HG03159 (cell line): Measurements from ENCODE around the gene DAAM2.

Experiments
- ATAC-seq: cut with Tn5 transposase; IDR thresholded peaks from one replicate; pipeline ENCODE4 v1.9.1; 2021; ENCODE audit warnings: mild to moderate bottlenecking, moderate library complexity; ENCODE audit not compliant: unreplicated experiment

Gene DAAM2

GRCh38 chr6:39791850-39792539 is at the start of gene DAAM2:
Gene DAAM2 (plus strand): TSS chr6:39792376. CDS start chr6:39856303, 63,927 bp downstream.
- ATAC-seq, result no peak

GRCh38 chr6:39746795-39747194 is 45.4 kb upstream of the DAAM2 start:
- no peak for ATAC-seq

- ATAC-seq, result no peak
Observed at GRCh38 chr6:39752835-39753724, 39.1 kb upstream of the DAAM2 start.

DNA sequence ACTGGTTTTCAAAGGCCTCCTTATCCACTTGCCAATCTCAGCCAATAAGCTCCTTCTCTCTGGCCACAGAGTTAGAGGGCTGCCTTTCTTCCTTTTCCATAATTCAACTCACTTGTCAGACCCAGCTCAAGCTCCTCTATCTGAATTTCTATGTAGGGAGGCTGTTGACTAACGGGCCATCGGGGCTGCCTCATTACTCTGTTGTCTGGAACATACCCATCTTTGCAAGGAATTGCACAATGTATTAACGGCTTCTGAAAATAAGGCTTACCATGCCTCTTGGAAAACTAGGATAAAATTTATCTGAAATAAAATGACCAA is 38.5 kb upstream of the DAAM2 start:
- ATAC-seq, result no peak

DNA sequence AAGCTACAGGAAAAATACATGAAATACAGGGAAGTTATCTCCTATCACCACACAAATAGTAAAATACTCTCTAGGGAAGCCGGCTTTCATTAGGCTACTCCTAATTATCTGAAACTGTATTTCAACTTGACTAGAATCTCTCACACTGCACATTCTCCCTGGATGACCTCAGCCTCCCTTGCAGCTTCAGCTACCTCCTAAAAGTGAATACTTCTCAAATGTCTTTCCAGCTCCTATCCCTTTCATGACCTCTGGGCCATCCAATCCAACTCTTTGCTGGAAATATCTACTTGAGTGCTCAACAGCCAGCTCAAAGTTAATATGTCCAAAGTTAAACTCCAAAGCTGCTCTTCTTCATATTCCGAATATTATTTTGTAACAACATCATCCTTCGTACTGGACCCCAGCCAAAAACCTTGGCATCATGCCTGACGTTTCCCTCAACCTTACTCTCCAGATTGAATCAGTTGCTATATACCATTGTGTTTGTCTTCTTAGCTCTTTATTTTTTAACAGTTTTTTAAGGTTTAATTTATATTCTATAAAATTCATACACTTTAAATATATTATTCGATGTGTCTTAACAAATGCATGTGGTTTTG is 37.6 kb upstream of the DAAM2 start:
- no peak for ATAC-seq

DNA sequence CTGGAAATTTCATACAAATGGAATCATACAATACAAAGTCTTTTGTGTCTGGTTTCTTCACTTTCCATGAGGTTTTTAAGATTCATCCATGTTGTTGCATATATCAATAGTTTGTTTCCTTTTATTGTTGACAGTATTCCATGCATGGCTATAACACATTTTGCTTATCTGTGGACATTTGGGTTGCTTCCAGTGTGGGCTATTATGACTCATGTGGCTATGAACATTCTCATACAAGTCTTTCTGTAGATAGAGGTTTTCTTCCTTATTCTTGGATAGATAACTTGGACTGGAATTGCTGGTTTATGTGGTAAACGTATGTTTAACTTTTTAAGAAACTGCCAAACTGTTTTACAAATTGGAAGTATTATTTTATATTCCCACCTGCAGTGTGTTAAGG is 36.9 kb upstream of the DAAM2 start:
- no peak for ATAC-seq

DNA sequence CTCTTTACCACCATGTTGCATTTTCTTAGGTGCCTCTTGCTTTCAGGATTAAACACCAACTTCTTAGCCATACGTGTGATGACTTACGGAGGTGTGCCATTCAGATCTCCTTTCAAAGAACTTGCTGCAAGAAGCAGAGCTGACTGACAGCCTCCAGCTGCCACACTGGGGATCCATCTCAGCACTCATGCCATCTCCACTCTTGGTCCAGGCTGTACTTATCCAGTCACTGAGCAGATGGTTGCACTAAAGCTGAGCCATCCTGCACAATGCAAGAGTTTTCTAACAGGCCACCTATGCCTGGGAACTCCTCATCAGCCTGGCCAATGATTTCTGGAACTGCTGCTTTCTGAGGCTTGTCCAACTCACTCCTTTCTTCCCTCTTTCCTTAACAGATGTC is 35.6 kb upstream of the DAAM2 start:
- ATAC-seq, result no peak

DNA sequence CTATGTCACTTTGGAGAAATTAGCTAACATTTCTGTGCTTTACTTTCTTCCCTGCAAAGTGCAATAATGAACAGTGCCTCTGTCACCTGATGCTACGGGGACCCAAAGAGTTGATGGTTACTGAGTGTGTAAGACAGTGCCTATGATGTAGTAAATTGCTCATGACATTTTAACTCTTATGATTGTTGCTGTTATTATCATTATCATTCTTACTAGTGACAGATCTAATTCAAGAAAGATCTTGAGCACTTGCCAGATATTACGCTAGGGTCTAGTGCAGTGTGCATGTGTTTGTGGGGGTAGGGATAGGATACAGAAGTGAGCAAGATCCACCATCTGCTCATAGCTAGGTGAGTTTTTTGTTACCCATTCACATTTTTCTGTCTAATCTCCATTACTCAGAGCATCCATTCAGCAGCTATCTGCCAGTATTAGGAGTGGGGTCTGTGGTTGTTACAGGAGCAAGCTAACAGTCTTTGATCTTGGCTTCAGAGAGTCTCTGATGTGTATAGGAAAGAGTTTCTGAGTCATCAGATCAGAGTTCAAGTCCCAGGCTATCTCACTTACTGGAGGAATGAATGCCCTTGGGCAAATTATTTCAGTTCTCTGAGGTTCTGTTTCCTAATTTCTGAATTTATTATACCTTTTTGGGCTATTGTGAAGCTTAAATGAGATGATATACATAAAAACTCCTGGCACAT is 33.1 kb upstream of the DAAM2 start:
- ATAC-seq, result no peak

DNA sequence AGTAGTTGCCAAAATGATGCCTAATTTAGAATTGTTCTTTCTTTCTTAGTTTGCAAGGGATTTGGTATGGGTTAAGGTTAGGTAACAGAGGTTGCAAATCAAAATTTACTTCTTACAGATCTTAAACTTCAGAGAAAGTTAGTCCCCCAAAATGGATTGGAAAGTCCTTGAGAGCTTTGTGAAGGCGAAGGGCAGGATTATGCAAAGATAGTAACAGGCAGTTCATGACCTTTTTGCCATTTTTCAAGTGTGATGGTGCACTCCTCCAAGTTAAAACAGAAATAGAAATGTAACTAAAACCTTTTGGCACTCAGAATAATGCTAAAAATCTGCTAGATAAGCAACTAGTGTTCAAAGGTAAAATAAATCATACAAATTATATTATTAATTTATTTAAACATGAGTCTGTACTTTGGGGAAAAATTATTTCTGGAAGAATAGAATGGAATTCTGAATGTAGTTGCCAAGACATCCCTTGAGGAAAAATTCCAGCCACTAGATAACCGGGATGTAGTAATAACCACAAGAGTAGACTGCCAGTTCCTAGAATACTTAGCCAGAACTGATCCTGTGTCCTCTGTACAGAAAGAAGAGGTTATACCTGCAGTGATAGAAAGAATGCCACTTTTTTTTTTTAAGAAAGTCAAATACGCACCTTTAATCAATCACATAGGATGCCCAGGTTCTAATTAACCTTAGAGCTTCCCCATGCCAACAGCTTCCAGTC is 31.8 kb upstream of the DAAM2 start:
- no peak for ATAC-seq

DNA sequence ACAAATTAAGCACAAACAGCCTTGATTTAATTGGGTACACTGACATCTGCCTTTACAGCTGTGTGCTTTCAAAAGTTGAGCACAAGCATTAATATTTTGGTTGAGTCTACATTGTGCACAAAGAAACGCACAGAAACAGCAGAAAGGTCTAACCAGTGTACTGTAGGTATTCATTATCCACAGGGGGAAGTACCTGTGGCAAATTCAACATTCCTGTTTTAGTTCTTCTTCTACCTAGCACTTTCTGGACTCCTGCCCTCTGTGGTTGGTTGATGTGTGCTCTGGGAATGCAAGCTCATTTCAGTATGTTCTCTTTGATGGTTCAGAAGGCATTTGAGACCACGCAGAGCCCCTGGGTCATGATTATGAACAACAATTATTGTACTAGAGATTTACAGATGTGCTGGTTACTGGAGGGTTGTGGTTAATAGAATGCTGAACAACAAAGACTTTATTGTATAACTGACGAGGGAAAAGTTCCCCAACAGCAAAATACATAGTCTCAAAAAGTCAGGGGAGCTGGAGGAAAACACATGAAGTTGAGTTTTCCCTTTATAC is 26.6 kb upstream of the DAAM2 start:
- ATAC-seq, result no peak

- ATAC-seq, result no peak
Observed at GRCh38 chr6:39769012-39769411, 23.2 kb upstream of the DAAM2 start.

DNA sequence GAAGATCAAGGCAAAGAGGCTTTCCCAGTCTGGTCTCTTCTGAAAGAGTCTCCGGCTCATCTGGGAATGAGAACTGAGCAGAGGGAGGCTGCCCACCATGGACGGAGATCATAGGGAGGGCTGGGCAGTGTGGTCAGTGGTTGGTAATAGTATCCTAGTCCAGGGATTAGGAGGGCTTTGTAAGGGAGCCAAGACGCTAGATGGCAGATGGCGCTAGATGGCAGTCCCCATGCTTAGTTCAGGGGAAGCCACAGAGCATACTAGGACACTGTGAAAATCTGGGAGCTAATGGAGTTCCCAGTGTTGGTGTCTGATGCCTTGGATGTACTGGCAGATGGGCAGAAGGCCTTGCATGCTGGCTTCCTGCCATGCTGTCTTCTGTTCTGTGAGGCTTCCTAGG is 21.7 kb upstream of the DAAM2 start:
- no peak for ATAC-seq

DNA sequence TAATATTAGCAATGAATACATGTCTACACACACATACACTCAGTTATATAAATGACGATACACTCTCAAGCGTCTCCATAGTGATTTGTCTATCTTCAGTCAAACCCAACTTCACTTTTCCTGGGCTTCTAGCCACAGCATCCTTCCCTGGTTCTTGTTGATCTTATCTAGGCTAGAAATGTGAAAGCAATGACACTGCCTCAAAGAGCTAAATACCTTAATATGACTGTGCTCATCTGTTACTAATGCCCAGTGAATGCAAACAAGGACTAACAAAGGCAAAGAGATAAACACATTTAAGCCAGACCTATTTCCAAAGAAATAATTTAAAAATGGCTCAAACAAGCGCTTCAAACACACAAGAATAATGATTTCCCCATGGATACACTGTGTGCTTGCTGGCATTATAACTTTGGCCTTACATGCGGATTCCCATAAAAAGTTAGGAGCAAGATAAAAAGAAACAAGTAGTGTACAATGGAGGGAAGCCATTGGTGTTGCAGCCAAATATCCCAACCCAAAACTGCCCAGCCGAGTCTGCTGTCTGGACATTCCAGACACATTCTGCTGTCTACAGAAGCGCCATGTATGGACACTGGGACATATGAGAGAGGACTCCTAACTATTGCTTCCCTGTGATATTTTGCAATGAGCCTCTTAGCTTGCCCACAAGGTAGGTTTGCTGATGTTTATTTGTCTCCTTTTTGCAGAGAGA is 19.5 kb upstream of the DAAM2 start:
- no peak for ATAC-seq

DNA sequence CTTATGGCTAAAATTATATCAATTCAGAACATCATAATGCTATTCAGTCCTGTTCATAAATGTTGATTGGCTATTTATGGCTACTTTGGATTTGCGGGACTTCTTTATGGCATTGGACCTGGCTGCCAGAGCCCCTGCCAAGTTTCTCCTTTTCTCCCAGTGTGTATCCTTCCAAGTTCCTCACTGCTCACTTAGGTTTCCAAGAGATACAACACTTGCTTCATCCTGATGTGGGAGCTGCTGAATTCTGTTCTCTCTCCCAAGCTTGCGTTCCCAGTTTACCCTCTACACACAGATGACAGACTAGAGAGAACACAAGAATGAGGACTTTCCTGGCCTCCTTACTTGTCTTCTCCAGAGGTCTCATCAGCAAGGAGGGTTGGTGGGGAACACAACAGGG is 18.4 kb upstream of the DAAM2 start:
- no peak for ATAC-seq

DNA sequence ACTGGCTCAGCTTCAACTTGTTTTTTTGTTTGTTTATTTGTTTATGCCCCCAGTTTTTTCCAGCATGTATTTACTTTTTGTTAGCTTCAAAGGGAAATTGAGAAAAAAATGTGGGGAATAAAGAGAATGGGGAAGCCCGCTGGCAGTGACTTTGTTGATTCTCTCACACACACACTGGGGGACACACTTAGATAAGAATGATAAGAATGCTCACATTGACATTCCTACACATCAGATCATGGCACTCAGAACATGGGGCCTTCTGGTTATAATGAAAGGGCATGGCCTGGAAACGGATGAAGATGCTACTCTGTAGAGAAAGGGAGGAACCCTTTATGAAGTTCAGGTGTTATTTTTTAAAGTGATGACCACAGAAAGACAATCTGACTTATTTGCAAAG is 15.6 kb upstream of the DAAM2 start:
- ATAC-seq, result no peak

DNA sequence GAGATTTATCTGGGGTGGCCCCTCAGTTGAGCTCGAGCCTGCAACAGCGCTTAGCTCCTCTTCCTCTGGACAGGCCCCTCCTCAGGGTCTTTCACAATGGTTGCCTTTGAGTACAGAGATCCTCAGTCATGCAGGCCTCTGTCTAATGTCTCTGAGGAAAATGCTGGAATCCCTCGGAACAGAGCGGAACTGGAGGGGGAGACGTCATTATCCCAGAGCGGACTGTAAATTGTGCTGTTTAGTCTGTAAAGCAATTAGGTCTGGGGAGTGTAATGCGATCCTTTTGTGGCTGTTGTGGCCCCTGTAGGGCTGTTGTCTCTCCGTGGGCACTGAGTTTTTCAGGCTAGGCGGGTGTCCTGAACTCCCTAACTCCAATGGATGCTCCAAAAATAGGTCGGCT is 15.0 kb upstream of the DAAM2 start:
- ATAC-seq, result no peak

GRCh38 chr6:39777661-39778060 is 14.5 kb upstream of the DAAM2 start:
- no peak for ATAC-seq

DNA sequence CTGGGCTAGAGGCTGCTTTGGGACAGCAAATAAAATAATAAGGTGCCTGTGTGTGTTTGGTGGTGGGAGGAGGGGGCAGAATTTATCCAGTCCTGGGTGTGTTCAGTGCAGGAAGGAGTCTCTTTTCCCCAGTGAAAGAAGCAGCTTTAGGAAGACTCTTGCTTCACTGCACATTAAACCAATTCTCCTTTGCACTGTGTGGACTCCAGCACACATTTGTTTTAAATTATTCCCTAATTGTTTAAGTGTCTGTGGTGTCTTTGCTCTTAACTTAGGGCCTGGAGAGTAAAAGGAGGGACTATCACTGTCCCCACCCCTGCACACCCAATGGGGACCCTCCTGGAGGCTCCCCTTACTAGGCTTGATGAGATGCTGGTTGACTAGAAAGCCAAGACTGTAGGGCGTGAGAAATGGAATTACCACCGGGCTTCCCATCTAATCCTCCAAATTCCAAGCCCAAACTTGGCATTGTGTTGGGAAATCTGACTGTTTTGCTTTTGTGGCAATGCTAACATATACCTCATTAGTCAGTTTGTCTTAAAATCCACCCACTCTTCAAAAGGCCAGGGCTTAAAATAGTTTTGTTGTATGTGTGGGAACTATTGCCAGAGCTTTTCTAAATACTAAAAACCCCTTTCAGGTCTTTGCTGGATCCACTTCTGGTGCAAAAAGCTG is 13.5 kb upstream of the DAAM2 start:
- no peak for ATAC-seq

DNA sequence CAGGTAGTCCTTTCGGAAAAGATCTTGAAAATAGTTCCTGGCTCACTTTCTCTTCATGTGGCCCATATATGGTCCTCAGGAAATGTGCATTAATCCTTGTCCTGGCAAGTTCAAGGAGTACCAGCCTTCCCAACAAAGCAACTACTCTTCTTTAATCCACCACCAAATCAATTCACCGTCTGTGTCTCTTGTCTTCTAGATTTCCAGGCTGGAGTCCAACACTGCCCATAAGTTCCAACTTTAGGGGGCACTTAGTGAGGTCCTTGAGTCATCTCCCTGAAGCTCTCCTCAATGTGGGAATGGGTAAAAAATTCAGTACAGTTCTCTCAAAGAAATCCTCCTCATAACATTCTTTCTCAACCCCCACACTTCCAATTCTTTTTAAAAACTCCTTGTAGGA is 6.9 kb upstream of the DAAM2 start:
- no peak for ATAC-seq
